ENCODE measurements around the gene GALK1. TPM values are rescaled to one million over a fixed set of nuclear protein-coding genes. Genes with fewer than 3 reads are reported as not detected.

Gene GALK1
- total RNA-seq, 1 experiment from 2014 or later, result 36.7 TPM

DNA sequence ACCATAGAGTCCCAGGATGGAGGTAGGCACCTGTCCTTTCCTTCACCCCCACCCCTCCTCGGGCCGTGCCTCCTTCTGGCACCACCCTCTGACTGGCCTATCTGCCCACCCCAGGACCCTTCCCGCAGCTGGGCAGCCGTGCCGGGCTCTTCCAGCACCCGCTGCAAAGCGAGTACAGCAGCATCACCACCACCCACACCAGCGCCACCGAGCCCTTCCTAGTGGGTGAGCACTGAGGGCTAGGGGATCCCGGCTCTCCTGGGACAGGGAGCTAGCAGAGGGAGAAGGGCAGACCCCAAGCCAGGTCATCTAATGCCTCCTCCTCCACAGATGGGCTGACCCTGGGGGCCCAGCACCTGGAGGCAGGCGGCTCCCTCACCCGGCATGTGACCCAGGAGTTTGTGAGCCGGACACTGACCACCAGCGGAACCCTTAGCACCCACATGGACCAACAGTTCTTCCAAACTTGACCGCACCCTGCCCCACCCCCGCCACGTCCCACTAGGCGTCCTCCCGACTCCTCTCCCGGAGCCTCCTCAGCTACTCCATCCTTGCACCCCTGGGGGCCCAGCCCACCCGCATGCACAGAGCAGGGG lies 7.8 kb downstream of the GALK1 start:
- Histone ChIP-seq H4K20me1 (ENCODE audit: control insufficient read depth, insufficient read depth, insufficient read length) (no peaks in the 10 kb centered on the region), H2AK5ac (ENCODE audit: insufficient read length, low read length) (no peak overlapping the region), H3K79me2 (ENCODE audit: insufficient read depth, low read length) (no peaks in the 10 kb centered on the region), H3K9me3 (ENCODE audit: control insufficient read depth, low read depth, low read length) (no peaks in the 10 kb centered on the region), H2AFZ (ENCODE audit: low read length) (no peak overlapping the region), H3K27ac (ENCODE audit: insufficient read length, low read depth, low read length) (no peak overlapping the region), H4K5ac (ENCODE audit: insufficient read length, low read depth, low read length) (no peak overlapping the region), H3K27me3 (ENCODE audit: insufficient read depth, low read length) (no peaks in the 10 kb centered on the region), H3K4me1 (ENCODE audit: insufficient read depth, low read length) (no peaks in the 10 kb centered on the region; the same call in 1 of the 2 replicates), H3K23me2 (ENCODE audit: insufficient read length, low read depth, low read length, poor library complexity, severe bottlenecking) (peaks cover 3% of the 10 kb centered on the region), H2BK120ac (ENCODE audit: low read depth, low read length, poor library complexity, severe bottlenecking) (no peak overlapping the region), H4K8ac (replicated peaks; ENCODE audit: insufficient read length, low read depth, low read length) (no peak overlapping the region), H4K91ac (ENCODE audit: insufficient read length, low read depth, low read length) (no peak overlapping the region), H3K18ac (ENCODE audit: insufficient read length, low read depth, low read length) (no peak overlapping the region), H2BK5ac (ENCODE audit: insufficient read length, low read length) (no peak overlapping the region), H3K9ac (ENCODE audit: extremely low read depth, insufficient read length, low read length) (no peak overlapping the region), H3K56ac (ENCODE audit: insufficient read length, low read depth, low read length) (no peak overlapping the region), H2BK15ac (ENCODE audit: low read depth, low read length) (no peak overlapping the region), H3K23ac (ENCODE audit: insufficient read length, low read depth, low read length) (no peak overlapping the region), H3K14ac (ENCODE audit: insufficient read depth, low read length) (no peak overlapping the region), H3K4ac (ENCODE audit: low read depth, low read length) (no peak overlapping the region), H3K4me2 (ENCODE audit: insufficient read depth, insufficient read length, low read length) (no peak overlapping the region), H3K79me1 (ENCODE audit: insufficient read depth, low read depth, low read length, poor library complexity, severe bottlenecking) (no peaks in the 10 kb centered on the region), H3T11ph (ENCODE audit: low read length) (no peak overlapping the region), H2BK20ac (ENCODE audit: low read depth, low read length, poor library complexity, severe bottlenecking) (no peak overlapping the region), H2BK12ac (ENCODE audit: insufficient read length, low read depth, low read length) (no peak overlapping the region)
- peaks cover 12% of the 10 kb centered on the region for H3K27me3 Mint-ChIP-seq (ENCODE audit: low read depth)
- peaks cover 0 to 2% (median 0%) of the 10 kb centered on the region in 3 experiments; a peak in 1 of 7 replicates for H3K36me3 Mint-ChIP-seq (ENCODE audit: insufficient read depth in 1 of 3, low read depth in 3 of 3)
- peaks cover 8 to 17% of the 10 kb centered on the region in 2 experiments for H3K4me1 Mint-ChIP-seq
- no peak overlapping the region for H3K4me3 Mint-ChIP-seq
- H3K27ac Mint-ChIP-seq, result no peak overlapping the region
- no CpG with 5 or more reads among the region's 21 CpGs for WGBS (ENCODE audit: extremely low coverage, insufficient read length, low lambda C conversion rate)
- DNase-seq, result no peak
- TF ChIP-seq, protein P1, sequence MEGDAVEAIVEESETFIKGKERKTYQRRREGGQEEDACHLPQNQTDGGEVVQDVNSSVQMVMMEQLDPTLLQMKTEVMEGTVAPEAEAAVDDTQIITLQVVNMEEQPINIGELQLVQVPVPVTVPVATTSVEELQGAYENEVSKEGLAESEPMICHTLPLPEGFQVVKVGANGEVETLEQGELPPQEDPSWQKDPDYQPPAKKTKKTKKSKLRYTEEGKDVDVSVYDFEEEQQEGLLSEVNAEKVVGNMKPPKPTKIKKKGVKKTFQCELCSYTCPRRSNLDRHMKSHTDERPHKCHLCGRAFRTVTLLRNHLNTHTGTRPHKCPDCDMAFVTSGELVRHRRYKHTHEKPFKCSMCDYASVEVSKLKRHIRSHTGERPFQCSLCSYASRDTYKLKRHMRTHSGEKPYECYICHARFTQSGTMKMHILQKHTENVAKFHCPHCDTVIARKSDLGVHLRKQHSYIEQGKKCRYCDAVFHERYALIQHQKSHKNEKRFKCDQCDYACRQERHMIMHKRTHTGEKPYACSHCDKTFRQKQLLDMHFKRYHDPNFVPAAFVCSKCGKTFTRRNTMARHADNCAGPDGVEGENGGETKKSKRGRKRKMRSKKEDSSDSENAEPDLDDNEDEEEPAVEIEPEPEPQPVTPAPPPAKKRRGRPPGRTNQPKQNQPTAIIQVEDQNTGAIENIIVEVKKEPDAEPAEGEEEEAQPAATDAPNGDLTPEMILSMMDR (conservative IDR thresholded peaks at IDR 0.05), result no peak
- H3K9me3 Mint-ChIP-seq, result no peaks in the 10 kb centered on the region
